ENCODE measurements around the gene TMEM266.
A peak's percentile ranks its signal among the peaks of the same experiment; 100 is the strongest.

The TMEM266 gene

DNA sequence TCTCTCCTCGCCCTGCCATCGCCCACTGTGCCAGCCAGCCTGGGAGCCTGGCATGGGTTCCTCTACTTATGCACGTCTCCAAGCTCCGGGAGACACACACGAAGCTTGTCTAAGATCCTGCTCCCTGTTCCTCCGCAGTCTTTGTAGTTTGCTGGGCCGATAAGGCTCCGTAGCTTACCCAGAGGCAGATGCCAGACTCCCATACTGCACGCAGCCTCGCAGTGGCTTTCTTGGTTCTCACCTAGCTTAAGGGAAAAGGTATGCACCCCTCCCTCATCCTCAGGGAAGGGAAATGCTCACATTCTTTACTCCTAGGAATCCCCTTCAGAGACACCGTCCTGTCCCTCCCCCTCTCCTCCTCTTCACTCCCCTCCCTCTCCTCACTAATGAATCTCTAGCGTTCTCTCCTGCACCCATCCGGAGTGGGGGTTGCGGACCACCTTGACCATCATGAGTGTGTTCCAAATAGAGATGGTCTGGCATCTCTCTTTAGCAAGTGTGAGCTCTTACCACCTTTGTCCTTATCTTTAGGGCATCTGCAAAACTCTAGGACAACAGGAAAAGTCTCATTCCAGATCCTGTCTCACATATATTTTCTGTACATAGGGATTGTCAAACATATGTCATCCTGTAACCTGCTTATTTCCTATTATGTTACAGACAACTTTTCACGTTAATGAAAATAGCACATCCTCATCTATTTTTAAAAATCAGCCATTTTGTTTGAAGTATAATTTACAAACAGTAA lies 56.5 kb downstream of the TMEM266 start:
- H3K9ac ChIP-seq, result no peak overlapping the region
- H3K9me3 ChIP-seq, result no peaks in the 10 kb centered on the region
- H4K20me1 ChIP-seq, result no peaks in the 10 kb centered on the region
- no peak overlapping the region for H3K4me3 ChIP-seq
- no peak overlapping the region for H3K27ac ChIP-seq
- no peak overlapping the region for H3K4me2 ChIP-seq
- no peak for TF ChIP-seq Cebpa-rat (IDR thresholded peaks at IDR 0.05)
- no peaks in the 10 kb centered on the region for H3K27me3 ChIP-seq
- H3K36me3 ChIP-seq, result no peaks in the 10 kb centered on the region
- no peaks in the 10 kb centered on the region for H3K4me1 ChIP-seq

DNA sequence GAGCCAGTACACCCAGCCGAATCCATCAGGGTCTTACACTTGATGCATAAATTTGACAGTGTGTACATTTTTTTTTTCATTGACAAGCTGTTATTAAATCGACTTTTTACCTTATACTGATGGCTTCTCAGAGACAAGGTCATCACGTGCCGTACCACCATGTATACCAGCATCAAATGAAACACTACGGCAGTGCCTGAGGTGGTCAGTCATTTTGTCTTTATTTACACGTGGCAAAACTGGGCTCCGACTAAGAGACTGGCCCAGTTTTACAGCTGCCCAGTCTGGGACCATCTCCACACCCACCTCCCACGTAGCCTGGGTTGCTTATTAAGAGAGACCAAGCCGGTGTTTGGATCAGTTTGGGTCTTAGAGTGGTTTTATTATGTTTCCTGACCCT lies 57.4 kb downstream of the TMEM266 start:
- Histone ChIP-seq H3K9me3 (no peaks in the 10 kb centered on the region), H4K20me1 (no peaks in the 10 kb centered on the region), H3K4me1 (no peaks in the 10 kb centered on the region), H3K36me3 (no peaks in the 10 kb centered on the region), H3K9ac (no peak overlapping the region), H3K27me3 (no peaks in the 10 kb centered on the region), H3K4me3 (no peak overlapping the region), H3K4me2 (no peak overlapping the region), H3K27ac (no peak overlapping the region)
- no peak for TF ChIP-seq Cebpa-rat (IDR thresholded peaks at IDR 0.05)

DNA sequence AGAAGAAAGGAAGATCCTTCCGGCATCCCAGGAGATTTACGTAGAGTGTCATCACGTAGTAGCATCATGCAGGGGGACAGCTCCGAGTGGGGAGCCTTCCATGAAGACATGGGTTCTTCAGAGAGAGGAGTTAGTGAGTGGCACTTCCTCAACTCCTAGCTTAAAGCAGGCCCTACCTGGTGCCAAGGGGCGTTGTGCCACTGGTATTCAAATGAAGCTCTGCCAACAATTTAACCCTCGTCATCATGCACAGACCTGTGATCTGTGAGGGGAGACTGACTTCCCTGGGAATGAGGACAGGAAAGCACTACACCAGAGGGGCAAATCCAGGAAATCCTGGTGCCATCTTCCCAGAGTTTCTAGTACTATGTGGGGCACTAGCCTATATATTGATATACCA lies 59.0 kb downstream of the TMEM266 start:
- Histone ChIP-seq H3K27me3 (no peaks in the 10 kb centered on the region), H3K4me1 (no peaks in the 10 kb centered on the region), H3K36me3 (no peaks in the 10 kb centered on the region), H3K9ac (no peak overlapping the region), H3K4me3 (no peak overlapping the region), H3K9me3 (no peaks in the 10 kb centered on the region), H3K27ac (no peak overlapping the region), H3K4me2 (no peak overlapping the region), H4K20me1 (no peaks in the 10 kb centered on the region)
- TF ChIP-seq Cebpa-rat (IDR thresholded peaks at IDR 0.05), result no peak

DNA sequence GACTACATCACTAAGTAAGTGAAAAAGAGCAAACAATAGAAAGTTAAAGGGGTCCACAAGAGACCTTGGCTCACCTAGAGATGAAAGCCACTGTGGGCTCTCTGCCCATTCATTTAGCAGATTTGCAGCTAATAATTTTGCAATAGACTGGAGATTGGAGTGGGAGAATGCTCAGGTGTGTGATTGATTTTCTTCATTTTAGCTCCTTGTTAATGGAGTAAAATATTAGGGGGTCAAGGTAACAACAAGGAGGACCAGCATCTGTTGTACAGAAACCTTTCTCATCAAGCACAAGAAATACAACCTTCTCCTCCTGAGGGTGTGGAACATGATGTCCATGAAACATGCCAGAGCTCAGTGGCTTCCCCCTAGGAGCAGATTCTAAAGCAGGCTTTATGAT lies 63.2 kb downstream of the TMEM266 start:
- H3K9ac ChIP-seq, result no peak overlapping the region
- TF ChIP-seq Cebpa-rat (IDR thresholded peaks at IDR 0.05), result no peak
- H3K4me2 ChIP-seq, result no peak overlapping the region
- no peaks in the 10 kb centered on the region for H3K36me3 ChIP-seq
- H3K4me3 ChIP-seq, result no peak overlapping the region
- peaks cover 7% of the 10 kb centered on the region for H3K9me3 ChIP-seq
- H3K27ac ChIP-seq, result no peak overlapping the region
- H3K27me3 ChIP-seq, result no peaks in the 10 kb centered on the region
- H4K20me1 ChIP-seq, result no peaks in the 10 kb centered on the region
- no peaks in the 10 kb centered on the region for H3K4me1 ChIP-seq

DNA sequence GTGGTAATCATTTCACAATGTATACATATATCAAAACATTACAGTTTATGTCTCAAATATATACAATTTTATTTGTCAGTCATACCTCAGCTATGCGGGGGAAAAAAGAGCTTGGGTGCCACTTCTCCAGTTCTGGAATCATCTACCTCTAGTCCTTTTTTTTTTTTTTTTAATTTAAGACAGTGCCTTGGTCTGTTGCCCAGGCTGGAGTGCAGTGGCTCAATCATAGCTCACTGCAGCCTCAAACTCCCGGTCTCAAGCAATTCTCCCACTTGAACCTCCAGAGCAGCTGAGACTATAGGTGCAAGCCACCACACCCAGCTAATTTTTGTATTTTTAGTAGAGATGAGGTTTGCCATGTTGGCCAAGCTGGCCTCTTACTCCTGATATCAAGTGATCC lies 67.4 kb downstream of the TMEM266 start:
- Histone ChIP-seq H3K36me3 (no peaks in the 10 kb centered on the region), H3K27me3 (no peaks in the 10 kb centered on the region), H3K9me3 (peaks cover 7% of the 10 kb centered on the region), H3K4me1 (no peaks in the 10 kb centered on the region), H3K4me3 (no peak overlapping the region), H3K4me2 (no peak overlapping the region), H3K27ac (no peak overlapping the region), H4K20me1 (no peaks in the 10 kb centered on the region), H3K9ac (no peak overlapping the region)
- no peak for TF ChIP-seq Cebpa-rat (IDR thresholded peaks at IDR 0.05)

DNA sequence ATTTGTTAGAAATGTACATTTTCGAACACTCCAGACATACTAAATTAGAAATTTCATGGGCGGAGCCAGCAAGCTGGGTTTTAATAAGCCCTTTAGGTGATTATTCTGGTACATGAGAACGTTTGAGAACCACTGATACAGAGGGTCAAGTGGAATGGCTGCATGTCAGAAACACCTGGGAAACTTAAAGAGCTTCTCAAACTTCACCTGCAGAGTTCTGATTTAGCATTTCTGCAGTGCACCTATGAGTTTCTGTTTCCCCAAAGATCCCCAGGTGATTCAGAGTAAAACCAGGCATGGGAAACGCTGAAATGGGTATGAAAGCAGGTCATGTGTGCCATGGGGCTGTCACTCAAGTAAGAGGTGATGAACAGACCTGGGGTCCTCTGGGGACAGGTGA lies 68.1 kb downstream of the TMEM266 start:
- Histone ChIP-seq H3K36me3 (no peaks in the 10 kb centered on the region), H3K27ac (no peak overlapping the region), H3K4me2 (no peak overlapping the region), H3K4me1 (no peaks in the 10 kb centered on the region), H3K4me3 (no peak overlapping the region), H3K9ac (no peak overlapping the region), H3K27me3 (no peaks in the 10 kb centered on the region), H3K9me3 (peaks cover 7% of the 10 kb centered on the region), H4K20me1 (no peaks in the 10 kb centered on the region)
- no peak for TF ChIP-seq Cebpa-rat (IDR thresholded peaks at IDR 0.05)

DNA sequence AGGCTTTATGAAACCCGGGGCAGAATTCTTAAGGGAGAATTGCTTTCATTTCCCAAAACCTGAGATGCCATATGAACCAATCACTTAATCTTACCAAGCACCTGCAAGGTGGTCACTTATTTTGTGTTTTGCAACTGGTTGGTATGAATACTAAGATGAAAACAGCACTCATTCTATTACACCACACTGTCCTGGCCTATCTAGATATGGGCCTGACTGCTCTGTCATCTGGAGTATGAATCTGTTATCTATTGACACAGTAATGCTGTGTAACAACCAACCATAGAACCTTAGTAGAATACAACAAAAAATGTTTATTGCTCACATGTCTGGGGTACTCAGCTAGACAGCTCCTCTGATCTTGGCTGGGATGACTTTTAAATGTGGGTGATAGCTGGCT lies 74.8 kb downstream of the TMEM266 start:
- no peaks in the 10 kb centered on the region for H3K4me1 ChIP-seq

DNA sequence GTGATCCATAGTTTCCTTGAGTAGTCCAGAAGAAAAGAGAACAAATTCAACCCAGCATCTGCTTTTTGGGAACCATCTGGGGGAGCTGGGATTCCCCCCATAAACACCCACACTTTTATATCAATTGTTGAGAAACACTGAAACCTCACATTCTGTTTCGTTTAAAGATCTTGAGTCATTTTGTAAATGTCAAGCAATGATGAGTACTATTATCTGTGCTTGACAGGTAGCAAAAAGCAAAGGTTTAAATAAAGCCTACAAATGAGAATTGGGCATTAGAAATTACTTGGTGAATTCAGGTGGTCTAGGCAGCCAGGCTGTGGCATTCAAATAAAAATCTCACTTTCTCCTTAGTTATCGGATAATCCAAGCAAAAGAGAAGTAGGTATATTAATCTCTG lies 75.7 kb downstream of the TMEM266 start:
- no peaks in the 10 kb centered on the region for H3K9me3 ChIP-seq
- no peak overlapping the region for H3K4me2 ChIP-seq
- no peak overlapping the region for H3K27ac ChIP-seq
- H3K9ac ChIP-seq, result no peak overlapping the region
- TF ChIP-seq Cebpa-rat (IDR thresholded peaks at IDR 0.05), result no peak
- H3K36me3 ChIP-seq, result no peaks in the 10 kb centered on the region
- H3K27me3 ChIP-seq, result no peaks in the 10 kb centered on the region
- peaks cover 8% of the 10 kb centered on the region for H3K4me1 ChIP-seq
- no peak overlapping the region for H3K4me3 ChIP-seq
- no peaks in the 10 kb centered on the region for H4K20me1 ChIP-seq

More for the DNA sequence above, 74.8 kb downstream of the TMEM266 start:
- H3K4me3 ChIP-seq, result no peak overlapping the region
- no peak overlapping the region for H3K9ac ChIP-seq
- H3K4me2 ChIP-seq, result no peak overlapping the region
- H3K36me3 ChIP-seq, result no peaks in the 10 kb centered on the region
- no peak for TF ChIP-seq Cebpa-rat (IDR thresholded peaks at IDR 0.05)
- H3K27ac ChIP-seq, result no peak overlapping the region
- H4K20me1 ChIP-seq, result no peaks in the 10 kb centered on the region
- H3K9me3 ChIP-seq, result no peaks in the 10 kb centered on the region
- H3K27me3 ChIP-seq, result no peaks in the 10 kb centered on the region

DNA sequence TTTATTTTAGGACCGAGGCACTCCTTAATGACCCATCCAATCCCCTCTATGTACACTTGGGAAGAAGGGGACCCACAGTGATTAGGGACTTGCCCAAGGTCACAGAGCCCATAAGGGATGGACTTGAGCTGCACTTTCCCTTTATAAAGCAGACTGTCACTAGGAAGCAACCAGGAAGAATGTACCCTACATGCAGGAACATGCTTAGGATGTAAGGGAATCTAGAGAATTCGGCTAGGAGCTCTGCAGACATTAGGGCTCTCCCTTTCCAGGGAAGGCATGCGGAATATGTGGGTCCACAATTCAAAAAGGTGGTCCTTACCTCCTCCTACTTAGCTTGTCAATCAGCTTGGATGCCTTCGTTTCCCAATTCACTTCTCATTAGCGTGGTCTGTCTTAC lies 78.7 kb downstream of the TMEM266 start:
- no peaks in the 10 kb centered on the region for H3K27me3 ChIP-seq
- no peak overlapping the region for H3K4me3 ChIP-seq
- no peak overlapping the region for H3K4me2 ChIP-seq
- no peaks in the 10 kb centered on the region for H3K9me3 ChIP-seq
- no peaks in the 10 kb centered on the region for H3K36me3 ChIP-seq
- H3K9ac ChIP-seq, result no peak overlapping the region
- TF ChIP-seq Cebpa-rat (IDR thresholded peaks at IDR 0.05), result no peak
- H4K20me1 ChIP-seq, result no peaks in the 10 kb centered on the region
- peaks cover 8% of the 10 kb centered on the region for H3K4me1 ChIP-seq
- H3K27ac ChIP-seq, result no peak overlapping the region

DNA sequence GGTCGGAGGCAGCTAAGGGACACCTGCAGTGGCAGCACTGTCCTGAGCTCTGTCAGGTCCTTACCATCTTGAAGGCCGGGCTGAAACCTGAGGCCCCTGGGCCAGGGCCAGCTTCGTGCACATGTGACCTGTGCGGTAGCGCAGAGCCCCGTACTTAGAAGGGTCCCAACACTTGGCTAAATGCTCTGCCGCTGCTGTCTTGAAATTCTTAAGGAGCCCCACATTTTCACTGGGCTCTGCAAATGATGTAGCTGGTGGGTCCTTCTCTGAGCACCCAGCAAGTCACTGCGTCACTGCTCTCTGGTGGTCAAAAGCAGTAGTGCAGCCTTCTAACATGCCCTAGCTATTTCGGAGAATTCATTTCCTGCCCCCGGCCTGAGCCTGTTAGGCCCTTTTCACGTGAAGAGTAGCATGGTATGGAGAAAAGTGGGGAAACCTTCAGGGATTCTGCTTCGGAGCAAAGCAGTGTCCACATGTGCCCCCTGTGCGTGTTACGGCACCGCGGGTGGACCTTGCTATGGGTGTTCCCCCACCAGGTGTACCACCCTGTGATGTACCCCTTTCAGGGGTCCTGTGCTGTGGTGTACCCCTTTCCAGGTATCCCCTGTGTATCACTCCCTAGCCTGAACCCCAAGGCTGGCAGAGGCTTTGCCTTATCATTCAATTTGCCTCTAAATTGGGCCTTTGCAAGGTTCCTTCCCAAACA lies 79.7 kb downstream of the TMEM266 start:
- H4K20me1 ChIP-seq, result no peaks in the 10 kb centered on the region
- H3K27ac ChIP-seq, result no peak overlapping the region
- H3K9me3 ChIP-seq, result no peaks in the 10 kb centered on the region
- H3K36me3 ChIP-seq, result no peaks in the 10 kb centered on the region
- H3K9ac ChIP-seq, result no peak overlapping the region; the same call in 1 of the 2 replicates
- H3K27me3 ChIP-seq, result no peaks in the 10 kb centered on the region
- TF ChIP-seq Cebpa-rat (IDR thresholded peaks at IDR 0.05), result no peak
- H3K4me3 ChIP-seq, result no peak overlapping the region
- H3K4me2 ChIP-seq, result peak overlapping the region; percentile 41
- peaks cover 8% of the 10 kb centered on the region for H3K4me1 ChIP-seq

All from BLaER1 (cell line).